IgD-negative memory B cell (primary cell): ENCODE results near the gene C14orf132. TPM values are rescaled to one million over a fixed set of nuclear protein-coding genes. Genes with fewer than 3 reads are reported as not detected.

ENCODE experiments used
- H3K27ac Mint-ChIP-seq, 3 donors: one replicate each; pipeline ENCODE4 v1.8.0; 2020 to 2022; ENCODE audit warnings: mild to moderate bottlenecking in 3 of 3, mixed read lengths in 3 of 3, moderate library complexity in 1 of 3
- H3K27me3 Mint-ChIP-seq: one replicate; pipeline ENCODE4 v1.8.0; 2021; ENCODE audit warnings: mixed read lengths
- H3K36me3 Mint-ChIP-seq: one replicate; pipeline ENCODE4 v1.8.0; 2020; ENCODE audit warnings: mild to moderate bottlenecking, mixed read lengths
- H3K4me1 Mint-ChIP-seq, 3 donors: one replicate each; pipeline ENCODE4 v1.8.0; 2020 to 2022; ENCODE audit warnings: mixed read lengths in 3 of 3, mild to moderate bottlenecking in 1 of 3
- H3K4me3 Mint-ChIP-seq, 4 donors: one replicate each; pipeline ENCODE4 v1.8.0; 2020 to 2022; ENCODE audit warnings: mild to moderate bottlenecking in 4 of 4, mixed read lengths in 4 of 4, moderate library complexity in 3 of 4
- H3K9me3 Mint-ChIP-seq, 3 donors: one replicate each; pipeline ENCODE4 v1.8.0; 2020 to 2021; ENCODE audit warnings: mixed read lengths in 3 of 3, mild to moderate bottlenecking in 1 of 3
- polyA plus RNA-seq: library from polyadenylated mRNA; unstranded; fragments of 300-500 nt; fragmentation: Illumina TruSeq; gene quantifications from one replicate; pipeline ENCODE4 v1.2.3, GENCODE V29; 2021

Gene C14orf132
- polyA plus RNA-seq, 1 donor from 2014 or later: 0.04 TPM

DNA sequence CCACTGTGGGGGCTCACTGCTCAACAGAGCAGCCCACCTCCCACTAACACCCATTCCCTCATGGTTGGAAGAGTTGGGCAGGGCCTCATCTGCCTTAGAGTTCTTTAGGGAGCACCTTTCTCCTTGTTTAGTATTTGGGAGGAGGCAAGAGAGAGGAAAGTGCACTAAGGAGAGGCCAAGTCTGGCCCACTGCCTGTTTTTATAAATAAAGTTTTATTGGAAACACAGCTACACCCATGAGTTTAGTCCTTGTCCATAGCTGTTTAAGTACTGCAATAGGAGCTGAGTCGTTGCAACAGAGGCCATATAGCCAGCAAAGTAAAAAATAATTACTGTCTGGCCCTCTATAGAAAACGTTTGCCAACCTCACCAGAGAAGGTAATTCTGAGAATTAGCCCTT is 63.9 kb downstream of the C14orf132 start:
- H3K36me3 Mint-ChIP-seq: no peaks in the 10 kb centered on the region

DNA sequence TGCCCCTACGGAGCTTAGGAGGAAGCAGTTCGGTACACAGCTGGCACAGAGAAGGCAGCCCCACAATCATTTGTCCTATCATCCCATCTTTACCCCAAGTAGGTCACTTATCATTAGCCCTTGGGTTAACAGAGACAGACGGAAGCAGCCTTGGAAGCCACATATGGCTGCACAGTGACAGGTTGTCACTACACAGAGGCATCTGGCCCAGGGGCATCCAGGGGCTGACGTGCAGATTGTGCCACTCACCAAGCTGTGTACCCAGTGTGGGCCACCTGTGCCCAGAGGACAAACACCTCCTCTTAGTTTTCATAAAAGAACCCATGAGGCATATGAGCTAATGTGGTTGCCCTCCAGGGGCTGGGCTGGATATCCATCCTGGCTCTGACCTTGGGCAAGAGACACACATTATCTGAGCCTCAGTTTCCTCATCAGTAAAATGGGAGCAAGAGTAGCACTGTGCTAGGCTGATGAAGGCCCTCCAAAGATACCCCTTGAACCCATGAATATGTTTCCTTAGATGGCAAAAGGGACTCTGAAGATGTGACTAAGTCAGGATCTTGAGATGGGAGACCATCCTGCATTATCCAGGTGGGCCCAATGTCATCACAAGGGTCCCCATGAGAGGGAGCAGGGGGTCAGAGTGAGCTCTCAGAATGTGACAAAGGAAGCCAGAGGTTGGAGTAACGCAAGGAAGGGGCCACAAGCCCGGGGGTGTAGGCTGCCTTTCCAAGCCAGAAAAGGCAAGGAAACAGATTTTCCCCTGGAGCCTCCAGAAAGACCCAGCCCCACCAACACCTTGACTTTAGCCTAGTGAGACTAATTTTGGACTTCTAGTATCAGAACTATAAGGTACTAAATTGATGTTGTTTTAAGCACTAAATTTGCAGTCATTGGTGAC is 64.6 kb downstream of the C14orf132 start:
- H3K9me3 Mint-ChIP-seq: no peaks in the 10 kb centered on the region
- H3K27ac Mint-ChIP-seq: no peak overlapping the region
- H3K4me3 Mint-ChIP-seq: no peak overlapping the region
- peaks cover 10% of the 10 kb centered on the region for H3K27me3 Mint-ChIP-seq
- no peaks in the 10 kb centered on the region for H3K4me1 Mint-ChIP-seq
- no peaks in the 10 kb centered on the region for H3K36me3 Mint-ChIP-seq

More for the DNA sequence above, 63.9 kb downstream of the C14orf132 start:
- peaks cover 8% of the 10 kb centered on the region for H3K27me3 Mint-ChIP-seq
- H3K27ac Mint-ChIP-seq: no peak overlapping the region
- no peaks in the 10 kb centered on the region for H3K9me3 Mint-ChIP-seq
- H3K4me3 Mint-ChIP-seq: no peak overlapping the region
- H3K4me1 Mint-ChIP-seq: no peaks in the 10 kb centered on the region

DNA sequence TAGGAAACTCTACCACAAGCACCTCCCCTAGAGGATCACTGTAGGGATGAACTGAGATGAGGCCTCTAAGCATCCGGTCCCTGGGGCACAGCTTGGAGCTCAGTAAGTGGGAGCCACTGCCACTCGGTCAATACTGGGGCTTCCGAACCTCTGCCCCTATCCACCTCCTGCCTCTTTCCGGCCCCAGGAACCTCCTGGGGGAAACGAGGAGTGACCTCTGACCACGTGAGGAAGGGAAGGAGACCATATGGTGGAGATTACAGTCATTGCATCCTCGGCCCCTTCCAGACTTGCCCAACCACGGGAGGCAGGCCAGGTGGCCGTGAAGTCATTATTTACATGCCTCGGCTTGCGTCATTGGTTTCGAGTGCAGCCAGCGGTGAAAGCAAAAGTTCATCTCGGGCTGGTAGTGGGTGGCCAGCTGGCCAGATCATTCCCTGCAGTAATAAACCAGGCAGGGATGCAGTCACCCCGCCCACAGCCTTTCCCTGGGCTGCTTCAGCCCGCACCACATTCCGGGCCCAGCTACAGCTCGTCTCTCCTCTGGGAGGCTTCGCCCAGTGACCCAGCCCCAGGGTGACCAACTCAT is 65.4 kb downstream of the C14orf132 start:
- H3K4me1 Mint-ChIP-seq: no peaks in the 10 kb centered on the region
- peaks cover 10% of the 10 kb centered on the region for H3K27me3 Mint-ChIP-seq
- no peaks in the 10 kb centered on the region for H3K9me3 Mint-ChIP-seq
- H3K36me3 Mint-ChIP-seq: no peaks in the 10 kb centered on the region
- no peak overlapping the region for H3K27ac Mint-ChIP-seq
- no peak overlapping the region for H3K4me3 Mint-ChIP-seq

DNA sequence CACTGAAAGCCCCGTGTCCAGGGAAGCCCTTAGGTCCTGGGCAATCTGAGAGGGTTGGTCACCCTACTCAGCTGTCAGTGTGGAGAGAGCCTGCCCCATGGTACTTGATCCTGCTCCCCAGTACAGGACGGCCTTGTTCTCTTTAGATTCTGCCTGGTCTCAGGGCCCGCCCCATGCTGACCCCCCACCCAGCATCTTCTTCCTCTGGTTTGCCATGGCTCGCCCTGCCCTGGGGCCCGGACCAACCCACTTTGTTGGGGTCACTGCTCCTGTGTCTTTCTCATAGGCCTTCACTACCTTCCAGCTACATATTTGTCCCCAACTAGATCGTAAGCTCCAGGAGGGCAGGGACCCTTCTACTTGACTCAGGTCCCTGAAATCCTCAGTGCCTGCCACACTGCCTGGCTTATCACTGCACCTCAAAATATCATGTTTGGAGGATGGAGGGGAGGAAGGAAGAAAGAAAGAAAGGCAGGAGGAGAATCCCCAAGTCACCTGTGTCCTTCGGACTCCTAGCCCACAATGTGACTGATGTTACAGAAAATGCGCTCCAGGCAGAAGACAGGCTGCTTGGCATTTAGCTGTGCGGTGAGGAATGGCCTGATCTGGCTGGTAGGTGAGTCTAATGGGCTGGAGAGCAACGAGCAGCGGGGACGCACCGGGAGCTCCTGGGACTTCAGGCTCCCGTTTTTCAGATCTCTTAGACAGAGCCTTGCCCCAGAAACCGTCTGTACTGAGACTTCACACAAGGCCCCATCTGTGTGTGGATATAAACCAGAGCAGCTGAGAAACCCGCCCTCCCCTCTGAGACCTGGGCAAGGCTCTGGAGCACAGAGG is 66.1 kb downstream of the C14orf132 start:
- H3K27ac Mint-ChIP-seq: no peak overlapping the region
- peaks cover 10% of the 10 kb centered on the region for H3K27me3 Mint-ChIP-seq
- no peaks in the 10 kb centered on the region for H3K9me3 Mint-ChIP-seq
- no peak overlapping the region for H3K4me3 Mint-ChIP-seq
- no peaks in the 10 kb centered on the region for H3K36me3 Mint-ChIP-seq
- H3K4me1 Mint-ChIP-seq: no peaks in the 10 kb centered on the region

DNA sequence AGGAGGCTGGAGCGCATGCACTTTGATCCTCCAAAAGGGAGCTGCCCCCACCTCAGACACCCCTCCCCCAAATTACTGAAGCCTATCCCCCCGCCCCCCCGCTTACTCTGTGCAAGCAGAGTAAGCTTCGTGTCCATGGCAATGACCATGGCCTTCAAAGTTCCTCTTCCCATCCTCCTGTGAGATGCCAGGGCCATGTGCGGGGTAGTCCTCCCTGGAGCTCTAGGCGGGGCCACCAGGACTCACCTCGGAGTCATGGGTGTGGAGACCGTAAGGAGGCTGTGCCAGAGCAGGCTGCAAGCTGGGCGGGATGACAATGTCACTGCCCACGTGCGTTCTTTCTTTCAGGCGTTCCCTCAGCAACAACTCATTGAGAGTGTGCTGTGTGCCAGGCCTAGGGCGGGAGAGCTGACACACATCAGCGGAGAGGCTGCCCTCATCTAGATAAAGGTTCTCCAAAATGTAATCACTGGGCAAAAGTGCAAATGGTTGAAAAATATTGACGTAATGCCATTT is 66.8 kb downstream of the C14orf132 start:
- Mint-ChIP-seq H3K4me1 (no peaks in the 10 kb centered on the region), H3K27me3 (peaks cover 10% of the 10 kb centered on the region), H3K36me3 (no peaks in the 10 kb centered on the region), H3K9me3 (no peaks in the 10 kb centered on the region), H3K4me3 (no peak overlapping the region), H3K27ac (no peak overlapping the region)

DNA sequence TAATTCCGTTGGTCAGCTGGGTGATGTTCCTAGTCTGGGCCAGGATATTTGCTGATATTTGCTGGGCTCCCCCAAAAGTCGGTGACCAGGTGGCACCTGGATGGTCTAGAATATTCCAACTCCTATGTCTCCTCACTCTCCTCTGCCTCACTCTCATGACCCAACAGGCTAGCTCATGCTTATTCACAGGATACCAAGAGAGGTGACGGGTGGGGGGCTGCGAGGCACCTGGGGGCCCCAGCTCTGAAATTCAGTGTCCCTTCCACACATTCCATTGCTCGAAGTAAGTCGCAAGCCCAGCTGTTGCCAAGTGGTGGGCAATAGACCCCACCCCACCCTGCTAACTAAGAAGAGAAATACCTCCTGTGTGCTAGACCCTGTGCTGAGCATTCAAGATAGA is 67.7 kb downstream of the C14orf132 start:
- no peaks in the 10 kb centered on the region for H3K9me3 Mint-ChIP-seq

DNA sequence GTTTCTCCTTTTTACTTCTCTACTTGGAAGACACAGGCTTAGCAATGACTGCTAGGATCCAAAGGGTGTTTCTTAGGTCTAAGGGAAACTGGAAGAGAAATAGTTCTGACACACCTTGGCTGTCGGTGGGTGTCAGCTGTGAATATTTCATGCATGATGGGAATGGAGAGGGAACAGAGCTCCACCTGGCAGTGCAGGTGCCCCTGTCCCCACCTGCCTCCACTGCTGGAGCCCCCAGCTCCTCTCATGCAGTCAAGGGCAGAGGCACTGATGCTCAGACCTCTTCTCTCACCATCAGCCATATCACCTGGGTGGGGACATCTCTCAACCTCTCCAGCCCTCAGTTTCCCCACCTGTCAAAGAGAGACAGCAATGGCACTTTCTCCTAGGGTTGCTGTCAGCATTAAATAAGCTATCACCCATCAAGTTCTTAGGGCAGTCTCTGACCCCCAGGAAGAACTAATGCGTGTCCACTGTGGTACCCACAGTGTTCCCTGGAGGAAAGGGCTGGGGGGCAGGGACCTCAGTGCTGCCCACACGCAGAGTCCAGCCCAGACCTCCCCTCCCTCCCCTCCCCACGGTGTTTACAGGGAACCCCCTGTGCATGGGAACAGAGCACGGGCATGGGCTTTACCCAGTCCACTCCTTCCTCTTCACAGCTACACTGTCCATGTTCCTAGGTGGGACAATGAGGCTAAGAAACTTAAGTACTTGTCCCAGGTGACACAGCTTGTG is 69.1 kb downstream of the C14orf132 start:
- Mint-ChIP-seq H3K27ac (no peak overlapping the region), H3K9me3 (peaks cover 0 to 6% (median 0%) of the 10 kb centered on the region in 3 donors), H3K27me3 (peaks cover 14% of the 10 kb centered on the region), H3K4me1 (no peaks in the 10 kb centered on the region), H3K4me3 (no peak overlapping the region), H3K36me3 (no peaks in the 10 kb centered on the region)

More for the DNA sequence above, 67.7 kb downstream of the C14orf132 start:
- Mint-ChIP-seq H3K4me1 (no peaks in the 10 kb centered on the region), H3K36me3 (no peaks in the 10 kb centered on the region), H3K27me3 (peaks cover 14% of the 10 kb centered on the region), H3K27ac (no peak overlapping the region), H3K4me3 (no peak overlapping the region)

DNA sequence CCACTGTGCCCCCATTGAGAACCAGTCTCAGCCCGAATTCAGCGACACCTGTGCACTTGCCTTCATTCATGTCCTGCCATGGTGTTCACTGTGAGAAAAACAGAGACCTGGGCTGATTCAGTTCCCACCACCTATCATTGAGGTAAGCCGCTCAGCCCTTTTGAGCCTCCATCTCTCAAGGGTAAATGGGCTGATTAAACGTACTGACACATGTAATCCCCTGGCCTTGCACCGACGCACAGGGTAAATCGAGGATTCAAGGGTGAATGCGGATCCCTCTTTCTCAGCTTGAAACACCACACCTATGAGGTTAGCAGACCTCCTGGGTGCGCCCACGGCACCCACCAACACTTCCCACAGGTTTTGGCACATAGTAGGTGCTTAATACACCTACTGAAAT is 69.7 kb downstream of the C14orf132 start:
- Mint-ChIP-seq H3K4me1 (no peaks in the 10 kb centered on the region), H3K4me3 (no peak overlapping the region), H3K36me3 (no peaks in the 10 kb centered on the region), H3K27me3 (peaks cover 14% of the 10 kb centered on the region), H3K27ac (no peak overlapping the region), H3K9me3 (peaks cover 0 to 8% (median 0%) of the 10 kb centered on the region in 3 donors)

DNA sequence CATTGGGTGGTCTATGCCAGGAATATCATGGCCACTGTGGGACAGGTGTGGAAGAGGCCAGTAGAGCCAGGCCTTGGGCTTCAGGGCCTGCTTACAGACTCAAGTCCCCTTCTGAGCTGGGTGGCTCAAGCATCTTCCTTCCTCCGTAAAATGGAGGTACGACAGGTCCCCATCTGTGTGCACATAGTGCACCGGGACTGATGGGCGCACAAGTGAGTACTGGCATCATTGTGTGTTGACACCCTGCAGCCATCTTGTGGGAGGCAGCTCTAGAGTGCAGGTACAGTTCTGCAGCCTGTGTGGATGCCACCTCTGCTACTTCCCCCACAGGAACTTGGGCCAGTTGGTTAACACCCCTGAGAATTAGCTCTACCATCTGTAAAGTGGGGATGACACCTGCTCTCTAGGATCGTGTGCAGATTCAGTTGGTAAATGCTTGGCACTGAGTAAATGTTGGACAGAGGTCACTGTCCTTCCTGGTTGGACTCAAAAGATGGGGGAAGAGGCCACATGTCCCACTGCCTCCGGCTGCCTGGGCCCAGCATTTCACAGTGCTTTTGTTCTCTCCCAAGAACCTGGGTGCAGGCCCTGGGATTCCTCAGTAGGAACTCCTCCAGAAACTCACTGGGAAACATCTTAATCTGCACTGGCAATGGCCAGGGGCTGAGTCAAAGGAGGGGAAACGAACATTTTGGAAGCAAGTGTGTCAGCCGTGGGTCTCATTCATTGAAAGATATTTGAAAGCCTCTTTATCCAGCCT is 70.6 kb downstream of the C14orf132 start:
- Mint-ChIP-seq H3K27ac (no peak overlapping the region), H3K4me1 (no peaks in the 10 kb centered on the region), H3K9me3 (peaks cover 0 to 8% (median 5%) of the 10 kb centered on the region in 3 donors), H3K4me3 (no peak overlapping the region), H3K27me3 (peaks cover 14% of the 10 kb centered on the region), H3K36me3 (no peaks in the 10 kb centered on the region)

DNA sequence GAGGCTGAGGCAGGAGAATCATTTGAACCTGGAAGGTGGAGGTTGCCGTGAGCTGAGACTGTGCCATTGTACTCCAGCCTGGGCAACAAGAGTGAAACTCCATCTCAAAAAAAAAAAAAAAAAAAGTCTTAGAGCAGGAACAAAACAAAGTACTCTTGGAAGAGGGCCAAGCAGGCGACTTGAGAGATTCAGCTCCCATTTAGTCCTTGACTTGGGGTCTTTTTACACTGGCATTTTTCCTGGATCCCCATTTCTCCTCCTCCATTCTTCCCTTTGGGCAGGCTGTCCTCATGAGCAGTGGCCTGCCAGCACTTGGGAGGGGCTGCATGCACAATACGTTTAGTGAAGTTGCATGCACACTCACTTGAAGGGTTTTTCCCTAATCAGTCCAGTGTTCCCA is 72.9 kb downstream of the C14orf132 start:
- Mint-ChIP-seq H3K9me3 (peaks cover 0 to 8% (median 5%) of the 10 kb centered on the region in 3 donors), H3K27ac (no peak overlapping the region), H3K4me3 (no peak overlapping the region), H3K27me3 (peaks cover 14% of the 10 kb centered on the region), H3K4me1 (no peaks in the 10 kb centered on the region), H3K36me3 (no peaks in the 10 kb centered on the region)

DNA sequence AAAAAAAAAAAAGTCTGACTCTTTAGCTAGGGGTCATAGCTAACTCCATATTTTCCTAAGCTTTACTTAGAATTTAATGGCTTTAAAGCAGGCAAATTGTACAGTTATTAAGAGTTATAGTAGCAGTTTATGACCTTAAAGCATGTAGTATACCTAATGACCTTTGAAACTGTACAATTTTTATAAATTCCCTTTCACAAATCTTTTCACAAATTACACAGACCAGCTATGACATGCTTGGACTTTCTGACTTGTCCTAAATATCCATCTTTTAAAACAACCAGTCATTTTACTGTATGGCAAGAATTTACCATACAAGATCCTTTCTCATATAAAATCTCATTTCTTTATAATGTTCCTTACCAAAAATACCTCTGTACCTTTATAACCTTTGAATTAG is 74.8 kb downstream of the C14orf132 start:
- H3K27ac Mint-ChIP-seq: no peak overlapping the region
- H3K4me3 Mint-ChIP-seq: no peak overlapping the region
- no peaks in the 10 kb centered on the region for H3K36me3 Mint-ChIP-seq
- no peaks in the 10 kb centered on the region for H3K4me1 Mint-ChIP-seq
- H3K9me3 Mint-ChIP-seq: peaks cover 0 to 8% (median 5%) of the 10 kb centered on the region in 3 donors
- H3K27me3 Mint-ChIP-seq: peaks cover 9% of the 10 kb centered on the region

DNA sequence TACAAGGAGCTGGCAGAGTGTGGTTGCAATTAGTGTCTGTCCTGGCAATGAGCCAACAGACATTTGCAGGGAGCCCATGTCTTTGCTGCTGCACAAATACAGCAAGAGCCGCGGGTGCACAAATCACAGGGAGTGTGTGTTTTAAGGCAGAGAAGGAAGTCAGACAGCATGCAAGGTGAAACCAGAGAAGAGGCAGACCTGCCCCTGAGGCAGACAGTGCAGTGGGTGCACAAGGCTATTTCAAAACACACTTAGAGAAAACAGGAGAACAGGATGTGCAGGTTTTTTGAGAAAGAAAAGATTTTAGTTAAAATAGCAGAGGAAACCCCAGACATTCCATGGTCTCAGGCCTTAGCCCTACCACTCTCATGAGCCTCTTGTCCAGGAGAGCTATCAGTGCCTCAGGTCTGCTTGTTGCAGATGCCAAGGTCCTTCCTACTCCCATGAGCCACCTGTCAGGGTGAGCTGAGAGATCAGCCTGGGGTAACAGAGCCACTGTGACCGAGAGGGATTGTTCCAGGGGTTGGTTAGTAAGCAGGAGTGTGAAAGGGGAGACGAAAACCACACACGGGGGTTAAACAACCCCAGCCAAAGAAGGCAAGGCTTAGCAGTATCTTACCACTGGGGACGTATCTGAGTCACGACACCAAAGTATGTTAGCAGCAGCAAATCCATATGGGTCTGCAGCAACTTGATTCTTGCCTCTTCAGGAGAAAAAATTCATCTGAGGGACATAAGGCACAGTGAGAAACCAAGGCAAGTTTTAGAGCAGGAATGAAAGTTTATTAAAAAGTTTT is 78.1 kb downstream of the C14orf132 start:
- no peak overlapping the region for H3K27ac Mint-ChIP-seq
- H3K4me3 Mint-ChIP-seq: no peak overlapping the region
- H3K4me1 Mint-ChIP-seq: no peaks in the 10 kb centered on the region

DNA sequence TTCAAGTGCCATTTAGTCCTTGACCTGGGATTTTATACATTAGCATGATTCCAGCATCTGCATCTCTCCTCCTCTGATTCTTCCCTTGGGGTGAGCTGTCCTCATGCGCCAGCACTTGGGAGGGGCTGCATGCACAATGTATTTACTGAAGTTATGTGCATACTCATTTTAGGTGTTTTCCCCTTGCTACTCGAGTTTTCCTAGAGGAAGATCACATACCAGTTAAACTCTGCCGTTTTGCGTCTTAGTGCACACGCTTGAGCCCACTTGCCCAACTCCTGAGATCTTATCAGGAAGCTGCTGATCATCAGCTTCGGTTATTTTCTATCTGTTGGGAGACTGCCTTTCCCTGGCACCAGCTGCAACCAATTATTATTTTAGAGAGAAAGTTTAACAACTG is 78.8 kb downstream of the C14orf132 start:
- H3K27me3 Mint-ChIP-seq: peaks cover 10% of the 10 kb centered on the region
- no peaks in the 10 kb centered on the region for H3K36me3 Mint-ChIP-seq
- no peak overlapping the region for H3K4me3 Mint-ChIP-seq
- no peak overlapping the region for H3K27ac Mint-ChIP-seq
- no peaks in the 10 kb centered on the region for H3K4me1 Mint-ChIP-seq
- H3K9me3 Mint-ChIP-seq: peaks cover 0 to 5% (median 4%) of the 10 kb centered on the region in 3 donors

More for the DNA sequence above, 78.1 kb downstream of the C14orf132 start:
- Mint-ChIP-seq H3K9me3 (peaks cover 0 to 8% (median 5%) of the 10 kb centered on the region in 3 donors), H3K27me3 (peaks cover 10% of the 10 kb centered on the region), H3K36me3 (no peaks in the 10 kb centered on the region)
